SU-DHL-6 (cell line): ENCODE data around the gene KPNA1.

Experiments used
- H2AFZ ChIP-seq: fragments of 200-600 bp; sonication (generic); 2 replicates; pipeline ENCODE4 v1.6.1; 2014; ENCODE audit warnings: low read depth, mild to moderate bottlenecking, moderate library complexity, mixed read lengths, antibody characterized with exemption, low read length; ENCODE audit not compliant: severe bottlenecking
- H3F3A ChIP-seq: fragments of 200-600 bp; shearing (Covaris generic); 2 replicates; pipeline ENCODE4 v1.6.0; 2016; ENCODE audit warnings: antibody characterized with exemption, mild to moderate bottlenecking; ENCODE audit not compliant: insufficient read depth
- H3K27ac ChIP-seq: fragments of 200-600 bp; sonication (generic); 2 replicates; pipeline ENCODE4 v1.5.1; 2016; ENCODE audit warnings: low read depth, mild to moderate bottlenecking, low read length, moderate library complexity, mixed read lengths
- H3K27me3 ChIP-seq: fragments of 200-600 bp; sonication (generic), shearing (Covaris generic); 2 replicates; pipeline ENCODE4 v1.6.0; 2014; ENCODE audit warnings: mild to moderate bottlenecking, low read length
- H3K36me3 ChIP-seq: fragments of 200-600 bp; sonication (generic); 2 replicates; pipeline ENCODE4 v1.6.1; 2014; ENCODE audit warnings: mild to moderate bottlenecking, low read length, mixed read lengths
- H3K4me2 ChIP-seq: fragments of 300-600, 200-600 bp; shearing (Covaris generic), sonication (generic); 2 replicates; pipeline ENCODE4 v1.6.0; 2014; ENCODE audit warnings: low read length, low read depth, mild to moderate bottlenecking; ENCODE audit not compliant: poor library complexity, severe bottlenecking
- H3K4me3 ChIP-seq: fragments of 200-600 bp; sonication (generic); 2 replicates; pipeline ENCODE4 v1.5.1; 2014; ENCODE audit warnings: antibody characterized with exemption, low read length, mild to moderate bottlenecking, mixed read lengths; ENCODE audit not compliant: insufficient read depth, poor library complexity, severe bottlenecking
- H3K79me2 ChIP-seq: fragments of 200-600 bp; sonication (generic); 2 replicates; pipeline ENCODE4 v1.6.1; 2014; ENCODE audit warnings: mild to moderate bottlenecking, low read length, moderate library complexity; ENCODE audit not compliant: insufficient read depth
- H3K9ac ChIP-seq: fragments of 200-600 bp; sonication (generic); 2 replicates; pipeline ENCODE4 v1.7.0; 2014; ENCODE audit warnings: mild to moderate bottlenecking, low read length
- H3K9me2 ChIP-seq: fragments of 200-600 bp; sonication (generic); replicated peaks from 2 replicates; pipeline ENCODE4 v1.6.1; 2014; ENCODE audit warnings: low read length; ENCODE audit not compliant: insufficient read depth
- H3K9me3 ChIP-seq: fragments of 200-600 bp; sonication (generic); 2 replicates; pipeline ENCODE4 v1.6.1; 2014; ENCODE audit warnings: low read length, mixed read lengths; ENCODE audit not compliant: insufficient read depth
- H4K20me1 ChIP-seq: fragments of 200-600 bp; sonication (generic); 2 replicates; pipeline ENCODE4 v1.6.1; 2014; ENCODE audit warnings: low read depth, mild to moderate bottlenecking, antibody characterized with exemption, low read length, moderate library complexity, mixed read lengths
- CTCF ChIP-seq: fragments of 200-600 bp; sonication (generic); IDR thresholded peaks from one replicate; pipeline ENCODE4 v1.5.1; 2017; ENCODE audit warnings: antibody characterized with exemption, mild to moderate bottlenecking, low read length, moderate library complexity; ENCODE audit not compliant: insufficient read depth, poor library complexity, severe bottlenecking
- EZH2phosphoT487 ChIP-seq: fragments of 200-600 bp; sonication (generic), shearing (Covaris generic); conservative IDR thresholded peaks from 2 replicates; pipeline ENCODE4 v1.6.1; 2018; ENCODE audit warnings: mild to moderate bottlenecking, antibody characterized with exemption, low read length, moderate library complexity, mixed read lengths

The KPNA1 gene

GRCh38 chr3:122538956-122539490 is 24.3 kb upstream of the KPNA1 start:
- TF ChIP-seq EZH2phosphoT487: no peak
- TF ChIP-seq CTCF: no peak
- Histone ChIP-seq H4K20me1 (no peaks in the 10 kb centered on the region), H3K79me2 (no peaks in the 10 kb centered on the region), H3K36me3 (no peaks in the 10 kb centered on the region), H3K27ac (no peak overlapping the region), H2AFZ (no peak overlapping the region), H3K9me3 (no peaks in the 10 kb centered on the region), H3F3A (no peaks in the 10 kb centered on the region), H3K4me3 (no peak overlapping the region), H3K9ac (no peak overlapping the region), H3K9me2 (no peaks in the 10 kb centered on the region), H3K4me2 (no peak overlapping the region), H3K27me3 (no peaks in the 10 kb centered on the region)

- no peaks in the 10 kb centered on the region for H3F3A ChIP-seq
- TF ChIP-seq EZH2phosphoT487 (no peak), CTCF (no peak)
- H3K27me3 ChIP-seq: no peaks in the 10 kb centered on the region
- H3K9me3 ChIP-seq: no peaks in the 10 kb centered on the region
- H4K20me1 ChIP-seq: no peaks in the 10 kb centered on the region
- H3K36me3 ChIP-seq: no peaks in the 10 kb centered on the region
- no peaks in the 10 kb centered on the region for H3K9me2 ChIP-seq
- no peak overlapping the region for H3K4me2 ChIP-seq
- H3K4me3 ChIP-seq: no peak overlapping the region
- no peaks in the 10 kb centered on the region for H3K79me2 ChIP-seq
- no peak overlapping the region for H3K9ac ChIP-seq
- H3K27ac ChIP-seq: no peak overlapping the region
- no peak overlapping the region for H2AFZ ChIP-seq
Measured at GRCh38 chr3:122536632-122537001, 21.9 kb upstream of the KPNA1 start.

- H3K9ac ChIP-seq: no peak overlapping the region
- no peaks in the 10 kb centered on the region for H4K20me1 ChIP-seq
- H3K9me2 ChIP-seq: no peaks in the 10 kb centered on the region
- no peaks in the 10 kb centered on the region for H3K27me3 ChIP-seq
- H3K79me2 ChIP-seq: no peaks in the 10 kb centered on the region
- no peaks in the 10 kb centered on the region for H3K9me3 ChIP-seq
- H3K4me2 ChIP-seq: no peak overlapping the region
- H3K4me3 ChIP-seq: no peak overlapping the region
- H3F3A ChIP-seq: no peaks in the 10 kb centered on the region
- no peak overlapping the region for H2AFZ ChIP-seq
- H3K27ac ChIP-seq: no peak overlapping the region
- no peak for TF ChIP-seq EZH2phosphoT487
- TF ChIP-seq CTCF: no peak
- no peaks in the 10 kb centered on the region for H3K36me3 ChIP-seq
Measured at GRCh38 chr3:122535964-122536631, 21.4 kb upstream of the KPNA1 start.
